MM.1S (cell line): ENCODE results near the gene GNAI2.

ENCODE experiments used
- CTCF ChIP-seq: fragments of 300-600 bp; sonication (generic); IDR thresholded peaks from 2 replicates; pipeline ENCODE4 v1.5.1; 2016; ENCODE audit warnings: antibody characterized with exemption, low read length, mixed read lengths
- EZH2 ChIP-seq: fragments of 300-600 bp; sonication (generic); optimal IDR thresholded peaks from 2 replicates; pipeline ENCODE3; 2017; ENCODE audit warnings: low read depth, mild to moderate bottlenecking, antibody characterized with exemption, low read length, mixed read lengths

- TF ChIP-seq CTCF (no peak), EZH2 (no peak)
Observed at GRCh38 chr3:50203809-50204803, 31.9 kb upstream of the GNAI2 start.
